HEK293T (cell line): ENCODE results near the gene SORT1.

Experiments
- ARNT ChIP-seq: fragments of 450-650 bp; IDR thresholded peaks from 2 replicates; pipeline ENCODE4 v1.6.1; 2017; ENCODE audit warnings: mild to moderate bottlenecking
- BHLHE40 ChIP-seq: fragments of 450-650 bp; IDR thresholded peaks from 2 replicates; pipeline ENCODE4 v1.6.1; 2016; ENCODE audit warnings: mild to moderate bottlenecking, moderate library complexity, borderline replicate concordance
- ELF4 ChIP-seq: fragments of 450-650 bp; IDR thresholded peaks from 2 replicates; pipeline ENCODE4 v1.6.1; 2017; ENCODE audit warnings: antibody characterized with exemption
- FOXA1 ChIP-seq: fragments of 450-650 bp; IDR thresholded peaks from 2 replicates; pipeline ENCODE4 v1.6.1; 2016; ENCODE audit warnings: mild to moderate bottlenecking
- FOXK2 ChIP-seq: fragments of 450-650 bp; IDR thresholded peaks from 2 replicates; pipeline ENCODE4 v1.6.1; 2016; ENCODE audit warnings: mild to moderate bottlenecking
- FOXM1 ChIP-seq: fragments of 450-650 bp; IDR thresholded peaks from 2 replicates; pipeline ENCODE4 v1.6.1; 2017; ENCODE audit warnings: mild to moderate bottlenecking, borderline replicate concordance
- HDGF ChIP-seq: fragments of 450-650 bp; IDR thresholded peaks from 2 replicates; pipeline ENCODE4 v1.6.1; 2017; ENCODE audit warnings: antibody characterized with exemption, borderline replicate concordance
- L3MBTL2 ChIP-seq: fragments of 450-650 bp; conservative IDR thresholded peaks from 2 replicates; pipeline ENCODE4 v1.6.1; 2016; ENCODE audit warnings: mild to moderate bottlenecking
- LEF1 ChIP-seq: fragments of 450-650 bp; IDR thresholded peaks from 2 replicates; pipeline ENCODE4 v1.6.1; 2017; ENCODE audit warnings: mild to moderate bottlenecking, borderline replicate concordance
- NFRKB ChIP-seq: fragments of 450-650 bp; IDR thresholded peaks from 2 replicates; pipeline ENCODE4 v1.6.1; 2016; ENCODE audit warnings: mild to moderate bottlenecking, moderate library complexity
- PKNOX1 ChIP-seq: fragments of 450-650 bp; IDR thresholded peaks from 2 replicates; pipeline ENCODE4 v1.6.1; 2016
- SP1 ChIP-seq: fragments of 450-650 bp; IDR thresholded peaks from 2 replicates; pipeline ENCODE4 v1.6.1; 2017
- TARDBP ChIP-seq: fragments of 450-650 bp; IDR thresholded peaks from 2 replicates; pipeline ENCODE4 v1.6.1; 2016
- ZNF384 ChIP-seq: fragments of 450-650 bp; IDR thresholded peaks from 2 replicates; pipeline ENCODE4 v1.6.1; 2016

- TF ChIP-seq SP1 (no peak), BHLHE40 (no peak), FOXM1 (no peak), ARNT (no peak), FOXA1 (no peak), PKNOX1 (no peak), FOXK2 (no peak), ELF4 (no peak), NFRKB (no peak), L3MBTL2 (no peak), HDGF (no peak), LEF1 (no peak), TARDBP (no peak), ZNF384 (no peak)
These were observed 6.6 kb downstream of the SORT1 start for GRCh38 chr1:109391157-109391556.
